ENCODE measurements around the gene ZNF639. TPM values are rescaled to one million over a fixed set of nuclear protein-coding genes. Genes with fewer than 3 reads are reported as not detected.
A peak's percentile ranks its signal among the peaks of the same experiment; 100 is the strongest.

The ZNF639 gene
- total and polyA plus RNA-seq, 10 of the 15 experiments (the other 5 are each of a cell fraction or from before 2014, with no cell fraction given), result 16.3 to 61.2 (median 35.3) TPM

DNA sequence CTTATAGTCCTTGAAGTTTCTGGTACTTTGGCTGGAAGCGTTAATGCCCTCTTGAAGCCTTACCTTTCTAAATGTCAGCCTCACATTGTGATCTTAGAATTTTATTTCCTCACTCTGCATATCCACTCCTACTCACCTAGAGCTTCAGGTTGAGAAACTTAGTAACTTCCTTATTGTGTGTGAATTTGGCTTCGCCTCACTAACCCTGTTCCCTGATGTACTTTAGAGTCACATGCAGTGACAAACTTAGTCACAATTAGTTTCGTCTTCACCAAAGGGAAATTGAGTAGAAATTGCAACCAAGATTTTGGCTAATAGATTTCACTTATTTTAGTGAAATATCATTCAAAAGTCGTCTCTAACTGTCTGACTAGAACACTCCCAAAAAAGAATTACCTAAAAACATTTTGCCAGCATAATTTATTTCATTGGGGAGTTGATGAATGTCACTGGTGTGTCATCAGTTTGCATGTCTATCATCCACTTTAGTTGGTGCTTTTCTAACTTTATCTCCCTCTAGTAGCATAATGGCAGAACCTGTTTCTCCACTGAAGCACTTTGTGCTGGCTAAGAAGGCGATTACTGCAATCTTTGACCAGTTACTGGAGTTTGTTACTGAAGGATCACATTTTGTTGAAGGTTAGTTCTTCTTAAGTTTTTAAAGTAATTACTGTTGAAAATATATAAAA is 25.6 kb downstream of the ZNF639 start (continued):
- no peak for TF ChIP-seq CUX1 (IDR thresholded peaks at IDR 0.05; ENCODE audit: insufficient replicate concordance, low read depth, low read length)
- no peak for TF ChIP-seq SMARCA5 (IDR thresholded peaks at IDR 0.05)
- no peak for TF ChIP-seq GABPA (IDR thresholded peaks at IDR 0.05; ENCODE audit: low read depth)
- TF ChIP-seq NFYB (IDR thresholded peaks at IDR 0.05; ENCODE audit: insufficient read depth, low read depth, low read length), result no peak
- no peak for TF ChIP-seq HCFC1 (IDR thresholded peaks at IDR 0.05; ENCODE audit: low read length)
- TF ChIP-seq, protein P1, sequence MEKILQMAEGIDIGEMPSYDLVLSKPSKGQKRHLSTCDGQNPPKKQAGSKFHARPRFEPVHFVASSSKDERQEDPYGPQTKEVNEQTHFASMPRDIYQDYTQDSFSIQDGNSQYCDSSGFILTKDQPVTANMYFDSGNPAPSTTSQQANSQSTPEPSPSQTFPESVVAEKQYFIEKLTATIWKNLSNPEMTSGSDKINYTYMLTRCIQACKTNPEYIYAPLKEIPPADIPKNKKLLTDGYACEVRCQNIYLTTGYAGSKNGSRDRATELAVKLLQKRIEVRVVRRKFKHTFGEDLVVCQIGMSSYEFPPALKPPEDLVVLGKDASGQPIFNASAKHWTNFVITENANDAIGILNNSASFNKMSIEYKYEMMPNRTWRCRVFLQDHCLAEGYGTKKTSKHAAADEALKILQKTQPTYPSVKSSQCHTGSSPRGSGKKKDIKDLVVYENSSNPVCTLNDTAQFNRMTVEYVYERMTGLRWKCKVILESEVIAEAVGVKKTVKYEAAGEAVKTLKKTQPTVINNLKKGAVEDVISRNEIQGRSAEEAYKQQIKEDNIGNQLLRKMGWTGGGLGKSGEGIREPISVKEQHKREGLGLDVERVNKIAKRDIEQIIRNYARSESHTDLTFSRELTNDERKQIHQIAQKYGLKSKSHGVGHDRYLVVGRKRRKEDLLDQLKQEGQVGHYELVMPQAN (conservative IDR thresholded peaks at IDR 0.05), result no peak
- no peak for TF ChIP-seq KAT2A (conservative IDR thresholded peaks at IDR 0.05; ENCODE audit: control insufficient read depth, low read depth, low read length)
- TF ChIP-seq WRNIP1 (IDR thresholded peaks at IDR 0.05; ENCODE audit: borderline replicate concordance, low read depth, low read length), result no peak
- no peak for TF ChIP-seq NR2C2 (IDR thresholded peaks at IDR 0.05; ENCODE audit: borderline replicate concordance, control insufficient read depth, insufficient read length, low read depth)
- no peak for TF ChIP-seq EGR1 (IDR thresholded peaks at IDR 0.05; ENCODE audit: borderline replicate concordance in 1 of 2, low read depth in 2 of 2, low read length in 2 of 2)
- TF ChIP-seq POU2F2 (IDR thresholded peaks at IDR 0.05; ENCODE audit: borderline replicate concordance, low read depth, low read length), result peak; percentile 64; the same call in 2 of the 3 replicates
- TF ChIP-seq ZNF217 (IDR thresholded peaks at IDR 0.05), result no peak
- TF ChIP-seq ATF7 (IDR thresholded peaks at IDR 0.05; ENCODE audit: low read depth), result peak; percentile 53
- TF ChIP-seq TCF12 (IDR thresholded peaks at IDR 0.05; ENCODE audit: low read depth, low read length), result no peak
- no peak for TF ChIP-seq E2F4 (IDR thresholded peaks at IDR 0.05; ENCODE audit: low read depth, low read length)
- peak; percentile 21 for TF ChIP-seq E2F8 (IDR thresholded peaks at IDR 0.05; ENCODE audit: low read depth, partially characterized antibody)
- TF ChIP-seq TAF1 (IDR thresholded peaks at IDR 0.05; ENCODE audit: borderline replicate concordance, low read depth, low read length), result peak; percentile 65; the same call in 1 of the 2 replicates
- peak in 1 of 2 experiments; percentile 37; a peak in 2 of 4 replicates for TF ChIP-seq IKZF2 (IDR thresholded peaks at IDR 0.05)
- TF ChIP-seq FOS (IDR thresholded peaks at IDR 0.05; ENCODE audit: borderline replicate concordance, extremely low read depth, insufficient read length), result no peak

Data from GM12878 (cell line).